Stromal cell of bone marrow (primary cell): ENCODE measurements around the gene SMYD1.

ENCODE experiments used
- DNase-seq: peaks from one replicate; pipeline ENCODE4 v3.0.0-alpha.2; 2012; ENCODE audit warnings: low read depth

Gene SMYD1

GRCh38 chr2:88123164-88123974, 55.7 kb downstream of the SMYD1 start:
- no peak for DNase-seq

GRCh38 chr2:88123975-88124917, 56.6 kb downstream of the SMYD1 start:
- no peak for DNase-seq

GRCh38 chr2:88125344-88125923, 57.8 kb downstream of the SMYD1 start:
- no peak for DNase-seq

GRCh38 chr2:88125924-88126771, 58.5 kb downstream of the SMYD1 start:
- DNase-seq: no peak

- DNase-seq: no peak
Measured at GRCh38 chr2:88126772-88127637, 59.4 kb downstream of the SMYD1 start.

- no peak for DNase-seq
Measured at GRCh38 chr2:88127638-88127887, 59.9 kb downstream of the SMYD1 start.

- no peak for DNase-seq
Measured at GRCh38 chr2:88127888-88128653, 60.4 kb downstream of the SMYD1 start, which contains the start of gene FABP1. Gene FABP1, minus strand, starts transcription at chr2:88128062. Its CDS starts 45 bp downstream, at chr2:88128017.

GRCh38 chr2:88128654-88129312, 61.2 kb downstream of the SMYD1 start:
- DNase-seq: no peak

GRCh38 chr2:88129313-88129959, 61.8 kb downstream of the SMYD1 start:
- no peak for DNase-seq

- no peak for DNase-seq
Measured at GRCh38 chr2:88131201-88131998, 63.8 kb downstream of the SMYD1 start.

- DNase-seq: no peak
Measured at GRCh38 chr2:88131999-88132368, 64.4 kb downstream of the SMYD1 start.

GRCh38 chr2:88133875-88134274, 66.2 kb downstream of the SMYD1 start:
- no peak for DNase-seq

- no peak for DNase-seq
Measured at GRCh38 chr2:88136817-88137216, 69.2 kb downstream of the SMYD1 start.

GRCh38 chr2:88137833-88138232, 70.2 kb downstream of the SMYD1 start:
- DNase-seq: no peak

GRCh38 chr2:88139203-88139702, 71.6 kb downstream of the SMYD1 start:
- DNase-seq: no peak

- DNase-seq: no peak
Measured at GRCh38 chr2:88139804-88140203, 72.2 kb downstream of the SMYD1 start.

GRCh38 chr2:88141952-88142351, 74.3 kb downstream of the SMYD1 start:
- DNase-seq: no peak

- no peak for DNase-seq
Measured at GRCh38 chr2:88144271-88144670, 76.6 kb downstream of the SMYD1 start.
